Skeletal muscle satellite cell (primary cell): ENCODE data around the gene GGT1.
"Not testable (repeated sequence)": the region's sequence is repeated elsewhere in the genome, so short reads cannot be mapped to it uniquely, and the experiment has no call there.

Source experiments
- H3K27me3 ChIP-seq: 2 replicates; pipeline ENCODE4 v1.7.0; 2013; ENCODE audit warnings: low read length; ENCODE audit not compliant: control insufficient read depth, insufficient read depth
- H3K36me3 ChIP-seq: 2 replicates; pipeline ENCODE4 v1.7.0; 2013; ENCODE audit warnings: mild to moderate bottlenecking, control low read depth, low read length; ENCODE audit not compliant: insufficient read depth
- H3K4me1 ChIP-seq: 2 replicates; pipeline ENCODE4 v1.7.0; 2013; ENCODE audit warnings: low read length; ENCODE audit not compliant: control insufficient read depth, insufficient read depth
- H3K4me2 ChIP-seq: 2 replicates; pipeline ENCODE4 v1.7.0; 2013; ENCODE audit warnings: mild to moderate bottlenecking, low read length
- H3K4me3 ChIP-seq: 2 replicates; pipeline ENCODE4 v1.7.0; 2013; ENCODE audit warnings: low read length
- H3K9ac ChIP-seq: 2 replicates; pipeline ENCODE4 v1.7.0; 2013; ENCODE audit warnings: mild to moderate bottlenecking, low read depth, low read length, moderate library complexity
- H3K9me3 ChIP-seq: replicated peaks from 2 replicates; pipeline ENCODE4 v1.7.0; 2013; ENCODE audit warnings: mild to moderate bottlenecking, control low read depth, low read length

Gene GGT1

GRCh38 chr22:24650884-24651283 lies 47.9 kb downstream of the GGT1 start:
- not testable (repeated sequence) for H3K4me3 ChIP-seq, H3K36me3 ChIP-seq, H3K4me1 ChIP-seq, H3K9ac ChIP-seq, H3K4me2 ChIP-seq, H3K9me3 ChIP-seq, H3K27me3 ChIP-seq

GRCh38 chr22:24665395-24665794 lies 62.4 kb downstream of the GGT1 start:
- H3K9me3 ChIP-seq, H3K4me3 ChIP-seq, H3K9ac ChIP-seq, H3K4me1 ChIP-seq, H3K27me3 ChIP-seq, H3K36me3 ChIP-seq, H3K4me2 ChIP-seq: not testable (repeated sequence)

DNA sequence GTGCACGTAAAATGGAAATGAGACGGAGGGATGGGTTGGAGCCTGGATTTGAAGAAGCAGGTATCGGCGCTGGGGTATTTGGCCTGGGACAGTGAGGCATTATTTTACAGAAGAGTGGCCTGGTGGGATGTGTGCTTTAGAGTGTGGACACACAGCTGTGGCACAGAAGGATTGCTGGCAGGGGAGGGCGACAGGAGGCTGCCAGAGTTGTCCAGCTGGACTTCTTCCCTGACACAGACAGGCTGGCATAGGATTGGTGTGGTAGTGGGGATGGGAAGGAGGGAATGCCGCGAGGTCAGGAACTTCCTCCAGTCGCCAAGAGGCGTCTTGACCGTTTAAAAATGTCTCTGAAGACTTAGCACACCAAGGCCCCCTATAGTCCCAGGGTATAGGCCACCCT lies 64.9 kb downstream of the GGT1 start:
- H3K4me3 ChIP-seq, H3K4me1 ChIP-seq, H3K9ac ChIP-seq, H3K9me3 ChIP-seq, H3K27me3 ChIP-seq, H3K36me3 ChIP-seq, H3K4me2 ChIP-seq: not testable (repeated sequence)

- H3K27me3 ChIP-seq, result not testable (repeated sequence)
Observed at GRCh38 chr22:24672532-24672931, 69.5 kb downstream of the GGT1 start.

More at GRCh38 chr22:24672532-24672931, 69.5 kb downstream of the GGT1 start:
- H3K4me1 ChIP-seq, H3K9me3 ChIP-seq, H3K36me3 ChIP-seq, H3K4me3 ChIP-seq, H3K9ac ChIP-seq, H3K4me2 ChIP-seq: not testable (repeated sequence)
